ENCODE data around the gene SLC46A1. TPM values are rescaled to one million over a fixed set of nuclear protein-coding genes. Genes with fewer than 3 reads are reported as not detected.

Gene SLC46A1
- total and polyA plus RNA-seq, 10 of the 15 experiments (the other 5 are each of a cell fraction or from before 2014, with no cell fraction given) = 1.7 to 6.9 (median 4.0) TPM

- H3K4me2 ChIP-seq (ENCODE audit: control insufficient read depth, insufficient read depth) = no peak overlapping the region
- DNase-seq (ENCODE audit: low read depth, low spot score) (no peak), FAIRE-seq (no peak), ATAC-seq (no peak)
- ChIA-PET CTCF (no interaction called here), POLR2A (no interaction called here), RAD21 (ENCODE audit: unreplicated experiment) (no interaction called here), SMC1A (ENCODE audit: uncharacterized antibody, unreplicated experiment) (no interaction called here)
- H3K79me2 ChIP-seq (ENCODE audit: control insufficient read depth, insufficient read depth, low read length) = no peaks in the 10 kb centered on the region
- no peaks in the 10 kb centered on the region for H3K9me3 ChIP-seq (replicated peaks; ENCODE audit: control insufficient read depth, insufficient read depth, low read length)
- TF ChIP-seq TARDBP (IDR thresholded peaks at IDR 0.05; ENCODE audit: borderline replicate concordance) = no peak
- no peak overlapping the region for H3K4me3 ChIP-seq
- no peak overlapping the region for H3K9ac ChIP-seq (ENCODE audit: control insufficient read depth, insufficient read depth, low read length)
- H2AFZ ChIP-seq (ENCODE audit: control insufficient read depth, low read depth, low read length) = no peak overlapping the region
- H3K27ac ChIP-seq (ENCODE audit: control insufficient read depth, insufficient read depth) = no peak overlapping the region
- 88% methylated on average over 6 of the region's 6 CpGs for WGBS (ENCODE audit: insufficient coverage, insufficient replicate concordance, low lambda C conversion rate, missing lambda C conversion rate)
- in situ Hi-C loops (cut with MboI) = no loop called here
- BruUV-seq (replicated peaks) = no TSS peak
- H4K20me1 ChIP-seq (ENCODE audit: control insufficient read depth, insufficient read depth) = no peaks in the 10 kb centered on the region
- H3K36me3 ChIP-seq (ENCODE audit: control insufficient read depth in 2 of 2, insufficient read depth in 2 of 2, low read length in 1 of 2) = peaks cover 0 to 1% of the 10 kb centered on the region in 2 experiments; a peak in 2 of 4 replicates
- intact Hi-C loops (cut with micrococcal nuclease; ENCODE audit: unreplicated experiment) = no loop called here
- no peaks in the 10 kb centered on the region for H3K27me3 ChIP-seq (replicated peaks in 1 of 2; ENCODE audit: control insufficient read depth in 2 of 2, insufficient read depth in 2 of 2, low read length in 1 of 2)
- H3K4me1 ChIP-seq (ENCODE audit: control insufficient read depth, insufficient read depth, low read length) = peaks cover 3% of the 10 kb centered on the region
These were observed 3.2 kb downstream of the SLC46A1 start for GRCh38 chr17:28402844-28403243.

GRCh38 chr17:28402224-28402630 lies 3.8 kb downstream of the SLC46A1 start:
- Histone ChIP-seq H3K9me3 (replicated peaks; ENCODE audit: control insufficient read depth, insufficient read depth, low read length) (no peaks in the 10 kb centered on the region), H3K4me3 (no peak overlapping the region), H3K27me3 (replicated peaks in 1 of 2; ENCODE audit: control insufficient read depth in 2 of 2, insufficient read depth in 2 of 2, low read length in 1 of 2) (no peaks in the 10 kb centered on the region), H2AFZ (ENCODE audit: control insufficient read depth, low read depth, low read length) (no peak overlapping the region), H3K79me2 (ENCODE audit: control insufficient read depth, insufficient read depth, low read length) (no peaks in the 10 kb centered on the region), H3K4me2 (ENCODE audit: control insufficient read depth, insufficient read depth) (no peak overlapping the region), H4K20me1 (ENCODE audit: control insufficient read depth, insufficient read depth) (no peaks in the 10 kb centered on the region), H3K4me1 (ENCODE audit: control insufficient read depth, insufficient read depth, low read length) (peaks cover 3% of the 10 kb centered on the region), H3K9ac (ENCODE audit: control insufficient read depth, insufficient read depth, low read length) (no peak overlapping the region), H3K27ac (ENCODE audit: control insufficient read depth, insufficient read depth) (no peak overlapping the region), H3K36me3 (ENCODE audit: control insufficient read depth in 2 of 2, insufficient read depth in 2 of 2, low read length in 1 of 2) (peaks cover 0 to 1% of the 10 kb centered on the region in 2 experiments; a peak in 2 of 4 replicates)
- WGBS (ENCODE audit: insufficient coverage, insufficient replicate concordance, low lambda C conversion rate, missing lambda C conversion rate) = 62% methylated on average over 3 of the region's 3 CpGs
- BruUV-seq (replicated peaks) = no TSS peak
- no peak for ATAC-seq
- ChIA-PET RAD21 (ENCODE audit: unreplicated experiment) (no interaction called here), CTCF (interaction anchor here (6.2 kb wide), 1 partner anchor 14 kb away, joined by 37 read pairs; no protein-coding TSS in a partner anchor), SMC1A (ENCODE audit: uncharacterized antibody, unreplicated experiment) (no interaction called here), POLR2A (no interaction called here)
- intact Hi-C loops (cut with micrococcal nuclease; ENCODE audit: unreplicated experiment) (no loop called here), in situ Hi-C loops (cut with MboI) (no loop called here)
- no peak for FAIRE-seq
- TF ChIP-seq ZNF24 (IDR thresholded peaks at IDR 0.05) (no peak), REST (IDR thresholded peaks at IDR 0.05; ENCODE audit: low read depth, low read length) (no peak), BACH1 (IDR thresholded peaks at IDR 0.05; ENCODE audit: borderline replicate concordance) (no peak), CBFB (IDR thresholded peaks at IDR 0.05; ENCODE audit: low read depth) (no peak), HDAC2 (IDR thresholded peaks at IDR 0.05) (no peak), SMAD5 (IDR thresholded peaks at IDR 0.05; ENCODE audit: low read depth) (no peak), HDAC6 (IDR thresholded peaks at IDR 0.05; ENCODE audit: unreplicated experiment) (no peak), ZNF274 (IDR thresholded peaks at IDR 0.05; ENCODE audit: insufficient read depth, insufficient read length) (no peak), BHLHE40 (IDR thresholded peaks at IDR 0.05; ENCODE audit: borderline replicate concordance in 1 of 2, low read depth in 2 of 2, low read length in 1 of 2) (no peak), TCF12 (IDR thresholded peaks at IDR 0.05; ENCODE audit: low read depth, low read length) (no peak)
- TF ChIP-seq, protein P1, sequence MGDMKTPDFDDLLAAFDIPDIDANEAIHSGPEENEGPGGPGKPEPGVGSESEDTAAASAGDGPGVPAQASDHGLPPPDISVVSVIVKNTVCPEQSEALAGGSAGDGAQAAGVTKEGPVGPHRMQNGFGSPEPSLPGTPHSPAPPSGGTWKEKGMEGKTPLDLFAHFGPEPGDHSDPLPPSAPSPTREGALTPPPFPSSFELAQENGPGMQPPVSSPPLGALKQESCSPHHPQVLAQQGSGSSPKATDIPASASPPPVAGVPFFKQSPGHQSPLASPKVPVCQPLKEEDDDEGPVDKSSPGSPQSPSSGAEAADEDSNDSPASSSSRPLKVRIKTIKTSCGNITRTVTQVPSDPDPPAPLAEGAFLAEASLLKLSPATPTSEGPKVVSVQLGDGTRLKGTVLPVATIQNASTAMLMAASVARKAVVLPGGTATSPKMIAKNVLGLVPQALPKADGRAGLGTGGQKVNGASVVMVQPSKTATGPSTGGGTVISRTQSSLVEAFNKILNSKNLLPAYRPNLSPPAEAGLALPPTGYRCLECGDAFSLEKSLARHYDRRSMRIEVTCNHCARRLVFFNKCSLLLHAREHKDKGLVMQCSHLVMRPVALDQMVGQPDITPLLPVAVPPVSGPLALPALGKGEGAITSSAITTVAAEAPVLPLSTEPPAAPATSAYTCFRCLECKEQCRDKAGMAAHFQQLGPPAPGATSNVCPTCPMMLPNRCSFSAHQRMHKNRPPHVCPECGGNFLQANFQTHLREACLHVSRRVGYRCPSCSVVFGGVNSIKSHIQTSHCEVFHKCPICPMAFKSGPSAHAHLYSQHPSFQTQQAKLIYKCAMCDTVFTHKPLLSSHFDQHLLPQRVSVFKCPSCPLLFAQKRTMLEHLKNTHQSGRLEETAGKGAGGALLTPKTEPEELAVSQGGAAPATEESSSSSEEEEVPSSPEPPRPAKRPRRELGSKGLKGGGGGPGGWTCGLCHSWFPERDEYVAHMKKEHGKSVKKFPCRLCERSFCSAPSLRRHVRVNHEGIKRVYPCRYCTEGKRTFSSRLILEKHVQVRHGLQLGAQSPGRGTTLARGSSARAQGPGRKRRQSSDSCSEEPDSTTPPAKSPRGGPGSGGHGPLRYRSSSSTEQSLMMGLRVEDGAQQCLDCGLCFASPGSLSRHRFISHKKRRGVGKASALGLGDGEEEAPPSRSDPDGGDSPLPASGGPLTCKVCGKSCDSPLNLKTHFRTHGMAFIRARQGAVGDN (IDR thresholded peaks at IDR 0.05) = no peak
- DNase-seq (ENCODE audit: low read depth, low spot score) = no peak
